ENCODE data around the gene EID2B.

The EID2B gene

GRCh38 chr19:39533003-39533512 is 406 bp upstream of the EID2B start:
- no peak for DNase-seq (ENCODE audit: low spot score)

DNA sequence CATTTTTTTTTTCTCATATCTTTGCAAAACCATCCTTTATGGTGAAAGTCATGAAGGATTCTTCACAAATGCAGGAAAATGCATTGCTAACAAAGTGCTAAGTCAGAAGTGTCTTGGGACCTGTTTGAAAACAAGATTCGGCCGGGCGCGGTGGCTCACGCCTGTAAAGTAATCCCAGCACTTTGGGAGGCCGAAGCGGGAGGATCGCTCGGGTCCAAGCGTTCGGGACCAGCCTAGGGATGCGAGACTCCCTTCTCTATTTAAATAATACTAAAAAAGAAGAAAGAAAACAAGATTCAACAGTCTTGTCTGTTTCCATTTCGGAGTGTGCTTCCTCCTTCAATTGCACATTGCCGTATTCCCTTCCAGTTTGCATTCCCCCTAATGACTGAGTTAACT is 819 bp downstream of the EID2B start:
- no peak for DNase-seq (ENCODE audit: low spot score)

DNA sequence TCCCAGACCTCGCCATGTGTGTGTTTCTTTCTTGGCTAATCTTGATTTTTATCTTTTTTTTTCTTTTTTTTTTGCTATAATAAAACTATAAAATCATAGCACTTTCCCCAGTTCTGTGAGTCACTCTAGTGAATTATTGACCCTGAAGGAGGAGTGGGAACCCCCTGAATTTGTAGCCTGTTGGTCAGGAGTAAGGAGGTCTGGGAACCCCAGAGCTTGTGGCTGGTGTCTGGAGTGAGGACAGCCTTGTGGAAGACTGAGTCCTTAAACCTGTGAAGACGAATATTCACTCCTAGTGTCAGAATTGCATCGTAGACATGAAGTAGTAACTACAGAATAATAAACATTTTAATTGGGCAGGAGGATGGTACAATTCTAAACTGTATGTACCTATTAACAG is 7.4 kb downstream of the EID2B start:
- no peak for DNase-seq (ENCODE audit: low spot score)

GRCh38 chr19:39524495-39524894 is 8.2 kb downstream of the EID2B start:
- DNase-seq (ENCODE audit: low spot score), result no peak

DNA sequence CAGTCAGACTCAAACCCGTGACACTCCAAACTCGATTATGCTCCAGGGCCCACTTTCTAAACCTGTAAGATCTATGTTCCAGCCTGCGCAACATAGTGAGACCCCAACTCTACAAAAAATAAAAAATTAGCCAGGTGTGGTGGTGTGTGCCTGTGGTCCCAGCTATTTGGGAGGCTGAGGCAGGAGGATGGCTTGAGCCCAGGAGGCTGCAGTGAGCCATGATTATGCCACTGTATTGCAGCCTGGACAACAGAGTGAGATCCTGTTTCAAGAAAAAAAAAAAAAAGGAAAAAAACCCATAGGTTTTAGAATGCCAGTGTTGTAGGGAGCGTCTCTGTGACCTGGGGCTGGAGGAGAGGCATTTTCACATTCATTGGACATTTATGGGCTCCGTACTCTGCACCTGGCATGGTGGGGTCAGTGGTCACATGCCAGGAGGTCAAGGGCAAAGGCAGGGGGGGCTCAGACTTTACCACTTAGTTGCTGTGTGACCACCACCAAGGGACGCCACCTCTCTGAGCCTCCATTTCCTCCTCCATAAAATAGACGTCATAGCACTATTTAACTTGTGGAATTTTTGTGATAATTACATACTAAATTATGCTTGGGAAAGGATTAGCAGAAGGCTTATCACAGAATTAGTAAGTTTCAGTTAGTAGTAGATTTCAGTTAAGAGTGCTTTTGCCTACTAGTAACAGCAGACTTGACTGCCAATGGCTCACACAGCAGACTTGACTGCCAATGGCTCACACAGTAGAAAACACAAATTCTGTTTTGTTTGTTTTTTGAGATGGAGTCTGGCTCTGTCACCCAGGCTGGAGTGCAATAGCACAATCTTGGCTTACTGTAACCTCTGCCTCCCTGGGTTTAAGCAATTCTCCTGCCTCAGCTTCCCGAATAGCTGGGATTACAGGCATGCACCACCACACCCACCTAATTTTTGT is 11.8 kb downstream of the EID2B start:
- DNase-seq (ENCODE audit: low spot score), result no peak

- DNase-seq (ENCODE audit: low spot score), result no peak
Observed at GRCh38 chr19:39518975-39519374, 13.7 kb downstream of the EID2B start.

- no peak for DNase-seq (ENCODE audit: low spot score)
Observed at GRCh38 chr19:39518458-39518857, 14.2 kb downstream of the EID2B start.

DNA sequence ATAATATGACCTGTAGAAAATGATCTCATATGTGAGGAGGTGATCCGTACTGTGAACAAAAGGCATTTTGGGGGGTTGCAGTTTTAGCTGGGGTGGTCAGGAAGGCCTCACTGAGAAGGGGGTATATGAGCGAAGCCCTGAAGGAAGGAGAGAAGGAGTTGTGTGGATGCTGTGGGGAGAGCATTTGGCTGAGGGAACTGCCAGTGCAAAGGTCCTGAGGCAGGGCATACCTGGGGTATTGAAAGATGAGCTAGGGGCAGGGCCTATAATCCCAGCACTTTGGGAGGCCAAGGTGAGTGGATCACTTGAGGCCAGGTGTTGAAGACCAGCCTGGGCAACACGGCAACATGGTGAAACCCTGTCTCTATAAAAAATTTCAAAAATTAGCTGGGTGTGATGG is 15.2 kb downstream of the EID2B start:
- DNase-seq (ENCODE audit: low spot score), result no peak

DNA sequence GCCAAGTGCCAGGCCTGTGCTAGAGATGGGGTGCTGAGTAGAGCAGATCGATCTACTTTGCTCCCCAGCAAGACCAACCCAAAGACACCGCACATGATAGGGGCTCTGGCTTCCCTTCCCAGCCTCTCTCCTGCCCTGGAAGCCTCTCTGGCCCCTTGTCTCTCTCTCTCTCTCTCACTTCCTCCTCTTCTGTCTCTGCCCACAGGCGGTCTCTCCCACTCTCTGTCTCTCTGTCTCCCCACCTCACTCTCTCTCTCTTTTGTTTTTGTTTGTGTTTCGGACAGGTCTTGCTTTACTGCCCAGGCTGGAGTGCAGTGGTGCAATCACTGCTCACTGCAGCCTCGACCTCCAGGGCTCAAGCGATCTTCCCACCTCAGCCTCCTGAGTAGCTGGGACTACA is 16.4 kb downstream of the EID2B start:
- DNase-seq (ENCODE audit: low spot score), result no peak

- peak; percentile 19 for DNase-seq (ENCODE audit: low spot score)
Observed at GRCh38 chr19:39515551-39516191, 17.0 kb downstream of the EID2B start.

- peak; percentile 73 for DNase-seq (ENCODE audit: low spot score)
Observed at GRCh38 chr19:39514840-39515550, 17.7 kb downstream of the EID2B start, which contains the start of gene SELENOV. Gene SELENOV (plus strand): TSS chr19:39515139. CDS start chr19:39515213, 74 bp downstream.

DNA sequence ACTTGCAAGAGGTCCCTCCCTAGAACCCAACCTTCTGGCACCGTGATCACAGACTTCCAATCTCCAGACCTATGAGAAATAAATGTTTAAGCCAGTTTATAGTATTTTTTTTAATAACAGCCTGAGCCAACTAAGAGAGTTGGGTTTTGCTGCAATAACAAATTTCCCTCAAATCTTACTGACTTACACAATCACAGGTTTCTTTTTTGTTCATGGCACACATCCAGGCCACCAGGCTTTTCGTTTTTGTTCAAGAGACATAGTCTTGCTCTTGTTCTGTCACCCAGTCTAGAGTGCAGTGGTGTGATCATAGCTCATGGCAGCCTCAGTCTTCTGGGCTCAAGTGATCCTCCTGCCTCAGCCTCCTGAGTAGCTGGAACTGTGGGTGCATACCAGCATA is 19.7 kb downstream of the EID2B start:
- DNase-seq (ENCODE audit: low spot score), result no peak

- DNase-seq (ENCODE audit: low spot score), result no peak
Observed at GRCh38 chr19:39509233-39509632, 23.4 kb downstream of the EID2B start.

DNA sequence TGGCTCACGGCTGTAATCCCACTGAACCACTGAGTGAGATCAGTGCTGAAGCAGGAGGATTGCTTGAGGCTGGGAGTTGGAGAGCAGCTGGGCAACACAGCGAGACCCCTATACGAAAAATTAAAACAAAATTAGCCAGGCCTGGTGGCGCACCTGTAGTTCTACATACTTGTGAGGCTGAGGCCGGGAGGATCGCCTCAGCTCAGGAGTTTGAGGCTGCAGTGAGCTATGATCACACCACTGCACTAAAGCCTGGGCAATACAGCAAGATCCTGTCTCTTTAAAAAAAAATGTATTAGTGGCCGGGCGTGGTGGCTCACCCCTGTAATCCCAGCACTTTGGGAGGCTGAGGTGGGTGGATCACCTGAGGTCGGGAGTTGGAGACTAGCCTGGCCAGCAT is 24.0 kb downstream of the EID2B start:
- no peak for DNase-seq (ENCODE audit: low spot score)

DNA sequence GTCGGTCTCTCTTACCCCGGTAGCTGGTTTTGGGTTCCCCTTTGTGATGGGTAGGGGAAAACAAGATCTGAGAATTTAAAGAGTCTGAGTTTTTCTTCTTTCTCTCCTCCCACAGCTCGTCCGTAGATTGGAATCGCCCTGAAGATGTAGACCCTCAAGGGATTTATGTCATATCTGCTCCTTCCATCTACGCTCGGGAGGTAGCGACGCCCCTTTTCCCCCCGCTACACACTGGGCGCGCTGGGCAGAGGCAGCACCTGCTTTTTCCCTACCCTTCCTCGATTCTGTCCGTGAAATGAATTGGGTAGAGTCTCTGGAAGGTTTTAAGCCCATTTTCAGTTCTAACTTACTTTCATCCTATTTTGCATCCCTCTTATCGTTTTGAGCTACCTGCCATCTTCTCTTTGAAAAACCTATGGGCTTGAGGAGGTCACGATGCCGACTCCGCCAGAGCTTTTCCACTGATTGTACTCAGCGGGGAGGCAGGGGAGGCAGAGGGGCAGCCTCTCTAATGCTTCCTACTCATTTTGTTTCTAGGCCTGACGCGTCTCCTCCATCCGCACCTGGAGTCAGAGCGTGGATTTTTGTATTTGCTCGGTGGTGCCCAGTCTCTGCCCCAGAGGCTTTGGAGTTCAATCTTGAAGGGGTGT is 24.8 kb downstream of the EID2B start:
- no peak for DNase-seq (ENCODE audit: low spot score)

DNA sequence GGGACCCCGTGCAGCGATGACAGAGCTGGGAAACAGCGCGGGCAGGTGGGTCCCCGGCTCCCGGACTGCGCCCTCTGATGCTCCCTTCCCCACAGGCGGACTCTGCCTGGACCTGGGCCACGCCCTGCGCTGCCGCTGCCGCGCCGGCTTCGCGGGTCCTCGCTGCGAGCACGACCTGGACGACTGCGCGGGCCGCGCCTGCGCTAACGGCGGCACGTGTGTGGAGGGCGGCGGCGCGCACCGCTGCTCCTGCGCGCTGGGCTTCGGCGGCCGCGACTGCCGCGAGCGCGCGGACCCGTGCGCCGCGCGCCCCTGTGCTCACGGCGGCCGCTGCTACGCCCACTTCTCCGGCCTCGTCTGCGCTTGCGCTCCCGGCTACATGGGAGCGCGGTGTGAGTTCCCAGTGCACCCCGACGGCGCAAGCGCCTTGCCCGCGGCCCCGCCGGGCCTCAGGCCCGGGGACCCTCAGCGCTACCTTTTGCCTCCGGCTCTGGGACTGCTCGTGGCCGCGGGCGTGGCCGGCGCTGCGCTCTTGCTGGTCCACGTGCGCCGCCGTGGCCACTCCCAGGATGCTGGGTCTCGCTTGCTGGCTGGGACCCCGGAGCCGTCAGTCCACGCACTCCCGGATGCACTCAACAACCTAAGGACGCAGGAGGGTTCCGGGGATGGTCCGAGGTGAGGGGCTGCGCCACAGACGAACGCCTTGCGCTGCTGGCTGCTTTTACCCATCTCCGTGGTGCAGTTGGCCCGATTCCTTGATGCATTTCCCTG is 25.5 kb downstream of the EID2B start:
- DNase-seq (ENCODE audit: low spot score), result peak; percentile 56

GRCh38 chr19:39506598-39506943 is 26.1 kb downstream of the EID2B start:
- DNase-seq (ENCODE audit: low spot score), result no peak

GRCh38 chr19:39502640-39503417 is 29.8 kb downstream of the EID2B start:
- DNase-seq (ENCODE audit: low spot score), result no peak

DNA sequence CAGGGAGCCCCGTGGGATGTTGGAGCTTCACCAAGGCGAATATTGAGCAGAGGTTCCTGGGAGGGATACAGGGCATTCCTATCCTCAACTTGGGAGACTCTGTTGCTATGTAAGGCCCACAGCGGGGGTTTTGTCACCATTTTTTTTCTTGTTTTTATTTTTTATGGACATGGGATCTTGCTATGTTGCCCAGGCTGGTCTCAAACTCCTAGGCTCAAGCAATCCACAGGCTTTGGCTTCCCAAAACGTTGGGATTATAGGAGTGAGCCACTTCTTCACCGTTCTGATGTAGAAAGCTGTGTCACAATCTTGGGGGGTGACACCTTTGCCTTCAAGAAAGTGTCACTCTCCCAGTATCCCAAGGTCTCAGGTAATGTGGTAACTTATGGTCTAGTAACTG is 31.3 kb downstream of the EID2B start:
- DNase-seq (ENCODE audit: low spot score), result no peak

GRCh38 chr19:39500543-39500942 is 32.1 kb downstream of the EID2B start:
- DNase-seq (ENCODE audit: low spot score), result no peak

Measured in SK-N-DZ (cell line).